D341Med (cell line): ENCODE data around the gene QSER1.
"Not testable (repeated sequence)": the region's sequence is repeated elsewhere in the genome, so short reads cannot be mapped to it uniquely, and the experiment has no call there.

Experiments
- DNase-seq: peaks from one replicate; pipeline ENCODE4 v3.0.0; 2012; ENCODE audit warnings: low spot score

QSER1 gene

GRCh38 chr11:33001751-33002542 is 109.3 kb downstream of the QSER1 start:
- no peak for DNase-seq

DNA sequence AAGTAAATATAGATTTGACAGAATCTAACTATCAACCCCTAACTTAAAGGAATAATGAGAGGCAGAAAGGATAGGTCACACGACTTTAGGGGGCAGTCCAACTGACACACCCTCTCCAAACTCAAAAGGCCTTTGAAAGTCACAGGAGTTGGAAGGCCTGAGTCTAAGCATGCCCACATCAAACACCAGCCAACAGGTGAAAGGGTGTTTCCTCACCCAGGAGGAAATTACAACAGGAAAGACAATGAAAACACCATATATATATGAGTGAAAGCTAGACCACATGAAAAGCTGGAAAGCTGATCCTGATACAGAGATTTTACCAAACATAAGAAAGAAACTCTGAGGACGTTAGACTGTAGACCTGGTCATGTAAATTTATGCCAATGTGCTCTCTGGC is 112.6 kb downstream of the QSER1 start:
- no peak for DNase-seq

DNA sequence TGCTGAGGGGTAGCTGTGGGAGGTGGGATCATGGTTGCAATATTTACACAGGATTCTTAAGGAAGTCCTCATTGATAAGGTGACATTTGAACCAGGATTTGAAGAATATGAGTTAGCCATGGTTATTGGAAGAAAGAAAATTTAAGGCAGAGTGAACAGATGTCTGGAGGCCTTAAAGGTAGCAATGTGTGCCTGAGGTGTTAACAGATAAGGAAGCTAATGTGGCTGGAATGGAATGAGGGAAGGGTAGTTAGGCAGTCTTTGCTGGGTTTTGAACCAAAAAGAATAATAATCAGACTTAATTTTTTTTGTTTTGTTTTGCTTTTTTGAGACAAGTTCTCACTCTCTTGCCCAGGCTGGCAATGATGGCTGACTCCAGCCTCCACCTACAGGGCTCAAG is 113.4 kb downstream of the QSER1 start:
- no peak for DNase-seq

DNA sequence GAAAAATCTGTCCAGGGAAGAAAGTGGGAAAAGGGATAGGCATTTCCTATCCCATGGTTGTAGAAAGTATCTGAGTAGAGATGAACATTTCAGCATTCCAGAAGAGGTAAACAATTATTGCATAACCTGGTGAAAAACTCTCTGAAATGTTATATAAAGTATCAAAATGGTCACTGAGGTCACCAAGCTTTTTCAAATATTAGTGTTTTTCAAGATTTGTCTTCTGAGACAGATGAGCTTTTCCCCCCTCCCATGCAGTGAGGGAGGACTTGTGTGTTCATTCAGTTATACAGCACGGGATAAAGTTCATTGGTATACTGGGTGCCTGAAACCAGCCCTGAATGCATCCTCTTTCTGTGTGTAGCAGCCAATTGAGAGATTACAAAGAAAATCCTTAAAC is 121.1 kb downstream of the QSER1 start:
- no peak for DNase-seq

DNA sequence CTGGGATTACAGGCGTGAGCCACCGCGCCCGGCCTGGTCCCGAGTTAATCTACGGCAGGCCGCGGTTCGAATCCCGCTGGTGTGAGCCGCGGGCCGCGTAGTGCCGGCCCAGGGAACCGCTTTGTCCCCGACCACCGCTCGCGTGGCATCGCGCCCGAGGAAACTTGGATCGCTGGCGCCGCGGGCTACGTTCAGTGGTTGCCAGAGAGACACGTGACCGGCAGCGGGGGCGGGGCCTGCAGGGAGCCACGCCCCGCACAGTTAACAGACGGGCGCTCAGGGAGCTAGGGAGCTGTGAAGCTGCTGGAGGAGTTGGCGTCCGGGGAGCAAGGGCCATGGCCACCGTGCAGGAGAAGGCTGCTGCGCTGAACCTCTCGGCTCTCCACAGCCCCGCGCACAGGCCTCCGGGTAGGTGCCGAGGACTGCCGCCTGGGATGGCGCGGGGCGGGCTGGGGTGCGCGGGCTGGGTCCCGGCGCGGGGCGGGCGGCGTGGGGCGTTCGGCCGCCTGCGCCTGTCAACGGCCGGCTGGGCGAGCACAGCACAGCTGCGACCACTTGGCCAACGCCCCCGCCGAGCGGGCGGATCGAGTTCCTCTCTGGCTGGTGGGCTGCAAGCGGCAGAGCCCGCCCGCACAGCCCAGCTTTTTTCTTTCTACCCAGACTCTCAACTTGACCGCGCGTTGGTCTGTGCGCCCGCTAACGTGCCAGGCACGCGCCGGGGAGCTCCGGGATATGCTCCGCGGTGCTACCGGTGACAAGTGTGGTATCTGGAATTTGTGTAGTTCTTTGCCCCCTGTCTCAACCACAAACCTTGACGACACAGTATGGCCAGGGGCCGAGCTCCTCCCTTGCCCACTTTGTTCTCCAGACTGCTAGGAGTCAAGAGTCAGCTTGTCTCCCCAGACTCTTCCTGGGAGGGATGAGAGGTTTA is 123.3 kb downstream of the QSER1 start, which contains the start of gene DEPDC7:
TSS of gene DEPDC7 (plus strand) at position 258 of the 931 bp plus-strand sequence. CDS start at position 336, 78 bp downstream.
- DNase-seq = peak; percentile 93

DNA sequence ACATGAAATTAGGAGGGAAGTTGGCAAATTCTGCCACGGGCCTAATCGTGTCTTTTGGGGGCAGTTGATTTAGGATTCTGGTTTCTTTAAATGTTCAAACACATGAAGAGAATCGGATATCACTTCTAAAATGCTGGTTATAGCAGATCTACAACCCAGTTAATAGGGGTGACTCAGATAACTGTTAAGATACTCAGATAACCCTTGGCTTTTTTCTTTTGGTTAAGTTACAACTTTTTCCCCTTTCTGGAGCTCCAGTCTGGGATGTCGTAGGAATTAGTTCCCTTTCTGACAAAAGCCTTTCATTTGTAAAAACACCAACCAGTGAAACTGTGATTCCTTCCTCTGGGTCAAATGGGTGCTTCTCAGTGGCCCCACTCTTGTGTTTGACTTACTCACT is 124.0 kb downstream of the QSER1 start:
- no peak for DNase-seq

DNA sequence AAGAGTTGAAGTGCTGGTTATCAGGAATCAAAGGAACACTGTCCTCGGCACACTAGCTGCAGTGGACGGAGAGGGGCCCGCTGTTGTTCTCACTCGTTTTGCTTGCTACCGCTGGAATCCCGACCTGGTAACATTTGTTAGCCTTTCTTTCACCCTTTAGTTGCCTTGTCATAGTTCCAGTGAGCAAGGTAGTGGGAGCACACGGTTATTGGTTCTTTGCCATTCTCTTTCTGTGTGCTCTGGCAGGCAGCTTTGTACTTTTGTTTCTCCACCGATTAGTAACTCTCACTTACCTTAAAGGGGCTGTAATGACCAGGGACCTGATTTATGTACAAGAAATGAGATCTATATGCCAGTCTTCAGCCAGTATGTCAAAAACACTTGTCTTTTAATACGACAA is 124.9 kb downstream of the QSER1 start:
- DNase-seq = no peak

- no peak for DNase-seq
These were observed 125.4 kb downstream of the QSER1 start for GRCh38 chr11:33017965-33018364.

DNA sequence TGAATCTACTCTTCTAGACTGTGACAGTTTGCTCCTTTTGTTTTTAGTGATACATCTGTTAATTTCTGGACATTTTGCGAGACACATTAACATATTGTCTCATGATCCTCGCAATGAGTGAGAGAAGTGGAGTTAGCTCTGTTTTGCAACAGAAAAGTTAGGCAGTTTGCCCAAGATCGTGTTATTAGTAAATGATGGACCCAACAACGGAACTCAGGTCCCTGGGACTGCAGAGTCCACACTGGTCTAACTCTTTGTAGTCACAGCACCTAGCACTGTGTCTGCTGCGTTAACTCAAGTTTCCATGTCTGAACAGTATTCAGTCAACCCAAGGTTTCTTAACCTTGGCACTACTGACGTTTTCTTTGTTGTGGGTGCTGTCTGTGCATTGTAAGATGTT is 126.2 kb downstream of the QSER1 start:
- DNase-seq = no peak

GRCh38 chr11:33021501-33021900 is 128.9 kb downstream of the QSER1 start:
- DNase-seq = no peak

DNA sequence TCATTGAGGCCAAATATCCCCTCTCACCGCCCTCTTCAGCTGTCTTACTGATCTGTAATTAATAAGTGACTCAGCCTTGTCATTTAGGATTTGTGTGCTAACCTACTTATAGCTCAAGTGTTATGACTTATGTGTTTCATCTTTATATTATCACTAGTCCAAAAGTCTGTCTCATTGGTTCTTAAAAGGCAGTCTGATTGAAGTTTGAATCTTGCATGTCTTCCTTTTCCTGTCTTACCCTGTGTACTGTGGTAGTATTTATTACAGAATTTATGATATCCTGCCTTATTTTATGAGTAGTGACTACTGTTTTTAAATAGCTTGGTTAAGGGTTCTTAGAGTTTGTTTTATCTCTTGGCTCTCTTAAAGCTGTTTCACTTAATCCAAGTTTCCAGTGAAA is 129.3 kb downstream of the QSER1 start:
- DNase-seq = no peak

GRCh38 chr11:33025339-33025722 is 132.7 kb downstream of the QSER1 start:
- DNase-seq = no peak

DNA sequence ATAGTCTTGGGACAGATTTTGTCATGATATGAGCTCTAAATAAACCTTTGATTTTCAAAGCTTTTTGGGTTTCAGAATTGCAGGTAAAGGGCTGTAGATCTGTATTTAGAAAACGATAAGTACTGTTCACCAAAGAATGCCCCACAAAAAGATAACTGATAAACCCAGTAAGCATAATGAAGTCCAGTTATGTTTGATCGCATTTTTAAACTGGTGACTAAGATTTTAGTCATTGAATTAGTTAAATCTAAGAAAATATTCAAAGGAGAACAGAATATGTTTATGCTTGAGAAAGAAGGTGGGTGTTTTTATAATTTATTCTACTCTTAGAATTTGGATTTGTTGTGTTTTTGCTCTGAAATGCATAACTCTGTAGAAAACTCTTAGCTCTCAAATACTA is 134.6 kb downstream of the QSER1 start:
- no peak for DNase-seq

DNA sequence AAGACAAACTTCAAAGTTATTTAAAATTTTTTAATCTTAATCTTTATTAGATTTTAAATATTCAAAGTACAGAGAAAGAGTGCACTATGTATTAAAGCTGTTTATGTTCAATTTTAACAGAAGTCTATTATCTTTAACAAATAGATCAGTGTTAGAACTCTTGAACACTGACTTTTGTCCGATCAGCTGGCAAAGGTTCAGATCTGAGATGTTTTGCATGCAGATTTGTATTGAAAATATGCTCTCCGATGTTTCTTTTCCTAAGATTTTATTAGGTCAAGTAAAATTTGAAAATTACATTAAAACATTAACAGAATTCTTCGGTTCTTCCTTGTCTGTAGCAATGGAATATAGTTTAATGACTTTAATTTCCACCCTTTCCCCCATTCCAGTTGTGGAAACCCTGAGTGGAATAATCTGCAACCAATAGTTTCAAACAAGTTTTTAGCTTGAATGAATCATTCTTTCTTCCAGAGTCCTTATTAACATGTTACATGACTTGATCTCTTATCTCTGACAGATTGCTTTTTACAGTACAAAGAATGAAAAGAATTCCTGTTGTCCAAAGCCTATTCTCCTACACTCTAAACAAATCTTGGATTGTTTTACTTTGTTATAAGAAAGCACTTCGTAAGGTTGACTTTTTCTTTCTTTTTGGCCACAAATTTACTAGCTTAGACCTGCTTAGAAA is 135.4 kb downstream of the QSER1 start:
- DNase-seq = no peak

DNA sequence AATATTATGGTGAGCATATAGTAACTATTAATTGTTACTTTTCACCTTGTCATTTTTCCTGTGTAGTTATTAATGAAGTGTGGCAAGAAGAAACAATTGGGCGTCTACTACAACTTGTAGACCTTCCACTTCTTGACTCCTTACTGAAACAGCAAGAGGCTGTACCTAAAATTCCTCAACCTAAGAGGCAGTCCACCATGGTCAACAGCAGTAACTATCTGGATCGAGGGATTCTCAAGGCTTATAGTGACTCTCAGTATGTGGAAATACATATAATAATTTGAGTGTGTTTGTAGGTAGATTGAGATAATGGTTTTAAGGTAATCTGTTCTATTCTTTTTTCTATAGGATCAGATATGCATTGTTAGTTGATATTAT is 135.9 kb downstream of the QSER1 start:
- DNase-seq = no peak

DNA sequence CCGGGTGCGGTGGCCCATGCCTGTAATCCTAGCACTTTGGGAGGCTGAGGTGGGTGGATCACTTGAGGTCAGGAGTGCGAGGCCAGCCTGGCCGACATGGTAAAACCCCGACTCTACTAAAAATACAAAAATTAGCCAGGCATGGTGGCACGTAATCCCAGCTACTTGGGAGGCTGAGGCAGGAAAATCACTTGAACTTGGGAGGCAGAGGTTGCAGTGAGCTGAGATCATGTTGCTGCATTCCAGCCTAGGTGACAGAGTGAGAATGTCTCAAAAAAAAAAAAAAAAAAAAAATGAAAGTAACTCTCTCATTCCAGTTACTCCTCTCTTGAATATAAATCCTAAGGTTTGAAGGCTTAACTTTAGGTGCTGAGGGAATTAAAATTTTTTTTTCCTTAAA is 136.6 kb downstream of the QSER1 start:
- not testable (repeated sequence) for DNase-seq
